Activated CD4-positive, alpha-beta T cell treated with anti-CD3 and anti-CD28 coated beads for 36 hours (primary cell): ENCODE data around the gene DTL. TPM values are rescaled to one million over a fixed set of nuclear protein-coding genes. Genes with fewer than 3 reads are reported as not detected.

ENCODE experiments used
- ATAC-seq: fragments of 200-7000 bp; cut with Tn5 transposase; one replicate; pipeline ENCODE4 v1.10.0; 2021; ENCODE audit warnings: mild to moderate bottlenecking, moderate library complexity
- CTCF ChIA-PET: fragments of 350-600 bp; sonication (Branson Sonifier 250); formaldehyde crosslinking; loops from one replicate; lab custom pipeline; 2021; ENCODE audit warnings: antibody characterized with exemption; lab: Charles Lee
- POLR2A ChIA-PET: fragments of 350-600 bp; sonication (Branson Sonifier 250); formaldehyde crosslinking; loops from one replicate; lab custom pipeline; 2021; ENCODE audit warnings: antibody characterized with exemption, inconsistent platforms; lab: Charles Lee
- DNase-seq: peaks from one replicate; pipeline ENCODE4 v3.0.0-alpha.2; 2020
- H3K27ac Mint-ChIP-seq: one replicate; pipeline ENCODE4 v1.8.0; 2021; ENCODE audit warnings: mixed read lengths
- H3K27me3 Mint-ChIP-seq: one replicate; pipeline ENCODE4 v1.8.0; 2021; ENCODE audit warnings: mixed read lengths
- H3K36me3 Mint-ChIP-seq: one replicate; pipeline ENCODE4 v1.8.0; 2021; ENCODE audit warnings: low read depth, mixed read lengths
- H3K4me1 Mint-ChIP-seq: one replicate; pipeline ENCODE4 v1.8.0; 2021; ENCODE audit warnings: mixed read lengths
- H3K4me3 Mint-ChIP-seq: one replicate; pipeline ENCODE4 v1.8.0; 2021; ENCODE audit warnings: mild to moderate bottlenecking, moderate library complexity, mixed read lengths
- H3K9me3 Mint-ChIP-seq: one replicate; pipeline ENCODE4 v1.8.0; 2021; ENCODE audit warnings: low read depth, mixed read lengths
- intact Hi-C, 2 experiments: fragments of 100-400 bp; cut with DNase I in 1 of 2; cut with micrococcal nuclease in 1 of 2; formaldehyde crosslinking; loops; one replicate each; pipeline versions ENCODE4 v1.14.2 to v1.15.1; 2022 to 2024; cut with DNase I, micrococcal nuclease
- total RNA-seq, 2 experiments: library from RNA; stranded (reverse); gene quantifications; one replicate each; pipeline ENCODE4 v1.2.3, GENCODE V29; 2021

Gene DTL
- total RNA-seq, 2 experiments from 2014 or later, result 82.1 to 114 TPM

DNA sequence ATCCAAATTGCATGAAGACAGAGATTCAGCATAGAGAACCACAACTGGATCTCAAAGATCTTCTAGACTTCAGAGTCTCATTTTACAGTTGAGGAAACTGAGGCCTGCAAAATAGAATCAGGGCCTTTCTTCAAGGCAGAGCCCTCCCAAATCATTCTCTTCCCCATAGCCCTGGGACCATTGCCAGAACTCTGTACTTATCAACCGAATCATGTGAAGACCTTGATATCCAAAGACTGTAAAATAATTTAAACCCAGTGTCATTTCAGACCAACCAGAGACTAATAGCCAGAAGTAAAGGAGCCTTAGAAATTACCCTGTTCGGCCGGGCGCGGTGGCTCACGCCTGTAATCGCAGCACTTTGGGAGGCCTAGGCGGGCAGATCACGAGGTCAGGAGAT, 90.1 kb downstream of the DTL start:
- ChIA-PET CTCF (interaction anchor here (1.3 kb wide), 1 partner anchor 330 kb away, joined by 5 read pairs; no protein-coding TSS in a partner anchor), POLR2A (interaction anchor here (0.7 kb wide), 1 partner anchor 987 kb away, joined by 4 read pairs; no protein-coding TSS in a partner anchor)
- Mint-ChIP-seq H3K27me3 (no peaks in the 10 kb centered on the region), H3K4me1 (peaks cover 11% of the 10 kb centered on the region), H3K4me3 (no peak overlapping the region), H3K36me3 (peaks cover 21% of the 10 kb centered on the region), H3K27ac (no peak overlapping the region), H3K9me3 (no peaks in the 10 kb centered on the region)
- DNase-seq, result no peak
- ATAC-seq, result no peak
- intact Hi-C loops, result no loop called here

DNA sequence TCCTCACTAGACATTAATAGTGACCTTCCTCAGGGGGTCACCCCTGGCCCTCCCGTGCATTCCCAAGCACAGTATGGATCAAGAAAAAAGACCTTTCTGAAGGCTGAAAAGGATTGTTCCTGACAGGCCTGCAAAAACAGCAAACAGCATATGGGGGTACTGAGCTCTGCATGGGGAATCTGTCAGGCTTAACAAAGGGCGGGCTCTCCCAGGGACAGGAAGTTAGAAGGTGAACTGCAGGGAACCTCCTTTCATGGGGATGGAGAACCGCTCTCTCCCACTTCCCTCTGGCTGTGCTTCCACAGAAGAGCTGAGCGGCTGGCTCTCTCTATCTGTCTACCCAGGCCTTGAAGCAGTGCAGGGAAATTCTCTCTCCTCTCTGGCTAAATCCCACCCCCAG, 91.7 kb downstream of the DTL start:
- no peak overlapping the region for H3K27ac Mint-ChIP-seq
- ChIA-PET CTCF (no interaction called here), POLR2A (no interaction called here)
- H3K27me3 Mint-ChIP-seq, result no peaks in the 10 kb centered on the region
- intact Hi-C loops, result no loop called here
- ATAC-seq, result no peak
- no peak for DNase-seq
- no peak overlapping the region for H3K4me3 Mint-ChIP-seq
- peaks cover 6% of the 10 kb centered on the region for H3K4me1 Mint-ChIP-seq
- H3K9me3 Mint-ChIP-seq, result no peaks in the 10 kb centered on the region
- H3K36me3 Mint-ChIP-seq, result peaks cover 20% of the 10 kb centered on the region

DNA sequence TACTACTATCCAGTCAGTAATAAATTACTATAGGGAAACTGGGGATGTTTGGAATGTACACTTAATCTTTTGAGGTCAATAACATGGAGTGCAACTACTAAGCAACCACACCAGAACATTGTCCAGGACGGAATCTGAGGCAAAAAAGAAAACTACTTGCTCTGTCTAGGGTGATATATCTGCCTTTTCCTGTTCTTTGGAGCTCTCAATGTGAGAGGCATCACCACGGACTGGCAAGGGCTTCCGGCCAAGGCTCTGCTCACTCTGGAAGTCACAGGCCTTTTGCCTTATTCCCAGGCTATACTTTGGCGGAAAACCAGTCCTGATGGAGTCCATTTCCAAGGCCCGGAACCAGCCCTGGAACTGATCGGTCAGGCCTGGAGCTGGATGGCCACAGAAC, 94.2 kb downstream of the DTL start:
- H3K4me3 Mint-ChIP-seq, result no peak overlapping the region
- peaks cover 5% of the 10 kb centered on the region for H3K4me1 Mint-ChIP-seq
- POLR2A ChIA-PET, result no interaction called here
- DNase-seq, result no peak
- no peak overlapping the region for H3K27ac Mint-ChIP-seq
- CTCF ChIA-PET, result interaction anchor here (0.6 kb wide), 1 partner anchor 23 kb away, joined by 3 read pairs; no protein-coding TSS in a partner anchor
- ATAC-seq, result no peak
- intact Hi-C loops, result no loop called here
- H3K27me3 Mint-ChIP-seq, result no peaks in the 10 kb centered on the region
- peaks cover 36% of the 10 kb centered on the region for H3K36me3 Mint-ChIP-seq
- peaks cover 4% of the 10 kb centered on the region for H3K9me3 Mint-ChIP-seq

DNA sequence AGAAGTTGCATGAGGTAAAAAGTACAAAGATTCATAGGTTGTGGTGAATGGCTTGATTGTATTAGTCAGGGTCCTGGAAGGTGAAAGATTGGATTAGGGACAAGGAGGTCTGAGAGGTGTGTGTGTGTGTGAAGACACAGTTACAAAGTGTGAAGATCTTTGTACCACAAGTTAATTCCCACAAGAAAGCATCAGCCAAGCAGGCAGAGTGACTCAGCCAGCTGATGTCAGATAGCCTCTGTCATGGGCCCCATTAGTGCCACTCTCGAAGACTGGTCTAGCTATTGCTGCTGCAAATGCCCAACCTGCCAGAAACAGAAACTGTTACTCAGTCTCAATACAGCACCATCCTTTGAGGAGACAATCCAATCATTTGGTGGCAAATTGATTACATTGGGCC, 96.5 kb downstream of the DTL start:
- DNase-seq (peak; percentile 34), ATAC-seq (peak; percentile 70)
- POLR2A ChIA-PET, result no interaction called here
- peaks cover 33% of the 10 kb centered on the region for H3K36me3 Mint-ChIP-seq
- intact Hi-C loops, result no loop called here
- CTCF ChIA-PET, result interaction anchor here (0.7 kb wide), 1 partner anchor 32 kb away, joined by 4 read pairs; no protein-coding TSS in a partner anchor
- no peak overlapping the region for H3K4me3 Mint-ChIP-seq
- no peak overlapping the region for H3K27ac Mint-ChIP-seq
- no peaks in the 10 kb centered on the region for H3K27me3 Mint-ChIP-seq
- peaks cover 4% of the 10 kb centered on the region for H3K9me3 Mint-ChIP-seq
- H3K4me1 Mint-ChIP-seq, result peaks cover 3% of the 10 kb centered on the region

DNA sequence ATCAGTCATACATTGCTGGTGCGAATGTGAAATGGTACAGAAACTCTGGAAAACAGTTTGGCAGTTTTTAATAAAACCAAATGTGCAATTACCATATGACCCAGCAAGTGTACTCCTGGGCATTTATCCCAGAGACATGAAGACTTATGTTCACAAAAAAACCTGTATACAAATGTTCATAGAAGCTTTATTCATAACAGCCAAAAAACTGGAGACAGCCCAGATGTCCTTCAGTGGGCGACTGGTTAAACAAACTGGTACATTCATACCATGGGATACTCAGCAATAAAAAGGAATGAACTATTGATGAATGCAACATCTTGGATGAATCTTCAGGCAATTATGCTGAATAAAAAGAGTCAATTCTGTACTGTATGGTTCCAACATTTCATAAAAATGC, 97.8 kb downstream of the DTL start:
- DNase-seq (no peak), ATAC-seq (no peak)
- ChIA-PET POLR2A (interaction anchor here (0.7 kb wide), 1 partner anchor 20 kb away, joined by 5 read pairs; no protein-coding TSS in a partner anchor), CTCF (interaction anchor here (0.6 kb wide), 1 partner anchor 73 kb away, joined by 4 read pairs; no protein-coding TSS in a partner anchor)
- Mint-ChIP-seq H3K27me3 (no peaks in the 10 kb centered on the region), H3K9me3 (peaks cover 4% of the 10 kb centered on the region), H3K4me1 (peaks cover 3% of the 10 kb centered on the region), H3K27ac (no peak overlapping the region), H3K4me3 (no peak overlapping the region), H3K36me3 (peaks cover 33% of the 10 kb centered on the region)
- intact Hi-C loops, result no loop called here

DNA sequence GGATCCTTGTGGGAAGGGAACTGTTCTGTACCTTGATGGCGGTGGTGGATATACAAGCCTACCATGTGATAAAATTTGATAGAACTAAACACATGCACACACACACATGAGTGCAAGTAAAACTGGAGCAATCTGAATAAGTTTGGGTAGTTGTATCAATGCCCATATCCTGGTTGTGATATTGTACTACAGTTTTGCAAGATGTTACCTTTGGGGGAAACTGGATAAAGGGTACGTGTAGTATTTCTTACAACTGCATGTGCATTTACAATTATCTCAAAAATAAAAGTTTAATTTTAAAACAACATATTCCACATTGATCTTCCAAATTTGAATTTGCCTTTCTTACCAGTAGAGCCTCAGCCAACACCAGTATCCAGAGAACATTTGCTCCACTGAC, 99.6 kb downstream of the DTL start:
- no peak overlapping the region for H3K27ac Mint-ChIP-seq
- no peaks in the 10 kb centered on the region for H3K27me3 Mint-ChIP-seq
- H3K36me3 Mint-ChIP-seq, result peaks cover 26% of the 10 kb centered on the region
- no peak overlapping the region for H3K4me3 Mint-ChIP-seq
- ChIA-PET POLR2A (no interaction called here), CTCF (no interaction called here)
- H3K9me3 Mint-ChIP-seq, result peaks cover 4% of the 10 kb centered on the region
- DNase-seq (no peak), ATAC-seq (no peak)
- H3K4me1 Mint-ChIP-seq, result peaks cover 3% of the 10 kb centered on the region
- intact Hi-C loops, result no loop called here

DNA sequence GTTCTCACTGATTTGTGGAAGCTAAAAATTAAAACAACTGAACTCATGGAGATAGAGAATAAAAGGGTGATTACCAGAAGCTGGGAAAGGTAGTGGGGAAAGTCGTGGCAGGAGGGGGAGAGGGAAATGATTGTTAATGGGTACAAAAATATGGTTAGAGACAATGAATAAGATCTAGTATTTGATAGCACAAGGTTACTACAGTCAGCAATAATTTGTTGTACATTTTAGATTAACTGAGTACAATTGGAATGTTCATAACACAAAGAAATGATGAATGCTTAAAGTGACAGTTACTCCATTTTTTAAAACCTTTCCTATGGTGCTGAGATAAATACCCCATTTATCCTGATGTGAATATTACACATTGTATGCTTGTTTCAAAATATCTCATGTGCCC, 102.3 kb downstream of the DTL start:
- Mint-ChIP-seq H3K27ac (no peak overlapping the region), H3K4me1 (no peaks in the 10 kb centered on the region), H3K27me3 (no peaks in the 10 kb centered on the region), H3K4me3 (no peak overlapping the region), H3K36me3 (peaks cover 18% of the 10 kb centered on the region), H3K9me3 (peaks cover 4% of the 10 kb centered on the region)
- DNase-seq (no peak), ATAC-seq (no peak)
- intact Hi-C loops, result no loop called here
- CTCF ChIA-PET, result no interaction called here
- POLR2A ChIA-PET, result no interaction called here

DNA sequence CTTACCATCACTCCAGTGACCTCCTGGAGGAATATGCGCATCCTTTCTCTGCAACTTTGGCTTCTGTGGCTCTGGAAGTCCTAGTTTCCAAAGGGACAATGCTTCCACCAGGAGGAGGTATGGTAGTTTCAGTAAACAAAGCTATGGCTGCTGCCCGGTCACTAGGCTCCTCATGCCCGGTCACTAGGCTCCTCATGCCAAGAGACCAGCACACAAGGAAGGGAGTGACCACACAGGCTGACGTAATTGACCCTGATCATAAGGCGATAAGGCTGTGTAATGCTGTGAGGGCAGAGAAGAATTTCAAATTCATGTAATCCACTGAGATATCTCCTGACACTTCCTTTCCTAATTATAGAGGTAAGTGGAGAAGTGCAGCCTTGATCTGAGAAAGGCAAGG, 102.9 kb downstream of the DTL start:
- ChIA-PET POLR2A (no interaction called here), CTCF (no interaction called here)
- Mint-ChIP-seq H3K27me3 (no peaks in the 10 kb centered on the region), H3K9me3 (peaks cover 4% of the 10 kb centered on the region), H3K36me3 (peaks cover 15% of the 10 kb centered on the region), H3K27ac (no peak overlapping the region), H3K4me1 (no peaks in the 10 kb centered on the region), H3K4me3 (no peak overlapping the region)
- intact Hi-C loops, result no loop called here
- ATAC-seq, result no peak
- DNase-seq, result no peak

DNA sequence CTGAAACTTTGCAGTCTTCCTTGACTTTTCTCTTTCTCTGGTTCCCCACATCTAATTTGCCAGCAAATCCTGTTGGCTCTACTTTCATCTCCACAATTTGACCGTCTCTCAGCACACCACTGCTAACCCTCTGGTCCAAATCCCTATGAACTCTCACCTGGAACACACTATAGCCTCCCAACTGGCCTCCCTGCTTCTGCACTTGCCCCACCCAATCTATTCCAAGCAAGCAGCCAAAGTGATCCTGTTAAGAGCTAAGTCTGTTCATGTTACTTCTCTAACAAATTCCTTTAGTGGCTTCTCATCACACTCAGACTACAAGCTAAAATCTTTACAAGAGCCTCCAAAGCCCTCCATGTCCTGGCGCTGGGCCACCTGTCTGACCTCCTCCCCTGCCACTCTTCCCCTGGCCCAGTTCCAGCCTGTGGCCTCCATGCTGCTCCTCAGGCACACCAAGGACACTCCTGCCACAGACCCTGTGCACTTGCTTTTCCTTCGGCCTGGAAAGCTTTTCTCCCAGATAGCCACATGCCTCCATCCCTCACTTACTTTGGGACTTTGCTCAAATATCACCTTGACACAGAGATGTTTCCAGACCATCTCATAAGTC, 104.1 kb downstream of the DTL start:
- no peak for DNase-seq
- Mint-ChIP-seq H3K36me3 (peaks cover 9% of the 10 kb centered on the region), H3K4me1 (no peaks in the 10 kb centered on the region), H3K4me3 (no peak overlapping the region), H3K9me3 (peaks cover 2% of the 10 kb centered on the region), H3K27ac (no peak overlapping the region), H3K27me3 (no peaks in the 10 kb centered on the region)
- intact Hi-C loops, result no loop called here
- ATAC-seq, result no peak
- ChIA-PET POLR2A (no interaction called here), CTCF (interaction anchor here (0.6 kb wide), 1 partner anchor 23 kb away, joined by 3 read pairs; no protein-coding TSS in a partner anchor)

DNA sequence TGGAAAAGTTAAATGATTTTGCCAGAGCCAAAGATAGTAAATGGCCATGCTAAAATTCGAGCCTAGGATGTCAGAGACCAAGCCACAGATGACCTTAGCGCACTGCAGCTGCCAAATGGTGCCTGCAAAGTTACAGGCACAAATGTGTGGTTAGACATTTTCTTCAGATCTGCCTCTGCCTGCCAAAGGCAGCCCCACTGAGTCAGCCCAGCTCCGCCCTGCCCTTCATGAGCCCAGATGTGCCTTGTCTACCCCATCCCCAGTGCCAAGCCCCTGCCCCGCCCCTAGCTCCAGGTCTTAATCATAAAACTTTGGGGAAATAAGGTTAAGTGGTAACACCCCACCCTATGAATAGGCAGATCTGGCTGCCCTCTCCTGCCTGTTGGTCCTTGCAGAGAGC, 105.9 kb downstream of the DTL start:
- Mint-ChIP-seq H3K27me3 (no peaks in the 10 kb centered on the region), H3K27ac (no peak overlapping the region), H3K9me3 (no peaks in the 10 kb centered on the region), H3K4me1 (no peaks in the 10 kb centered on the region), H3K36me3 (peaks cover 8% of the 10 kb centered on the region), H3K4me3 (no peak overlapping the region)
- CTCF ChIA-PET, result no interaction called here
- intact Hi-C loops, result no loop called here
- no peak for ATAC-seq
- POLR2A ChIA-PET, result no interaction called here
- no peak for DNase-seq

DNA sequence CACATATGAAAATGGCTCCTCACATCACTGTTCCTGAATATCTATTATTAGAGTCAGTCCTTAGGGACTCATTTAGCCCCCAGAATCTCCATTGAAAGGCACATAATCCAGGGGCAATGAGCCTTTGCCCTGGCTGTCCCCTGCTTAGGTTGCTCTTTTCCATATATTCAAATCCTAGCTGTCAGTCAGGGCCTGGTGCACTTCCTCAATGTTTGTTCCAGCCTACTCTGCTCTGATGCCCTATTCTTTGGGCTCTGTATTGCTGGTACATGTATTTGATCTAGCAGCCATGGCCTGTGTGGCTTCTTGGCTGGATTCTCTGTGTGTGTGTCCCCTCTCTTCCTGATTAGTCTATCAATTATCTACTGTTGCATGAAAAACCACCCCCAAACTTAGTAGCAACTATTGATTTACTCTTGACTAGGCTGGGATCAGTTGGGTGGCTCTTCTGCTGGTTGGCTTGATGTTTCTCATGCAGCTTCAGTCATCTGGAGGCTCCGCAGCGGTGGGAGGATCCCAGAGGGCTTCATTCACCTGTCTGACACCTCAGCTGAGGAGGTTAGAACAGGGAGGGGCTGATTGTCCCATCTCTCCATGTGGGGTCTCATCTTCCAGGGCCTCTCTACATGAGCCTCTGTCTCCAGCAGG, 107.5 kb downstream of the DTL start:
- no peaks in the 10 kb centered on the region for H3K27me3 Mint-ChIP-seq
- H3K36me3 Mint-ChIP-seq, result peaks cover 8% of the 10 kb centered on the region
- no peaks in the 10 kb centered on the region for H3K9me3 Mint-ChIP-seq
- no peak overlapping the region for H3K4me3 Mint-ChIP-seq
- CTCF ChIA-PET, result interaction anchor here (0.9 kb wide), 1 partner anchor 10 kb away, joined by 4 read pairs; no protein-coding TSS in a partner anchor
- POLR2A ChIA-PET, result no interaction called here
- no peaks in the 10 kb centered on the region for H3K4me1 Mint-ChIP-seq
- intact Hi-C loops, result no loop called here
- DNase-seq (no peak), ATAC-seq (no peak)
- H3K27ac Mint-ChIP-seq, result no peak overlapping the region

DNA sequence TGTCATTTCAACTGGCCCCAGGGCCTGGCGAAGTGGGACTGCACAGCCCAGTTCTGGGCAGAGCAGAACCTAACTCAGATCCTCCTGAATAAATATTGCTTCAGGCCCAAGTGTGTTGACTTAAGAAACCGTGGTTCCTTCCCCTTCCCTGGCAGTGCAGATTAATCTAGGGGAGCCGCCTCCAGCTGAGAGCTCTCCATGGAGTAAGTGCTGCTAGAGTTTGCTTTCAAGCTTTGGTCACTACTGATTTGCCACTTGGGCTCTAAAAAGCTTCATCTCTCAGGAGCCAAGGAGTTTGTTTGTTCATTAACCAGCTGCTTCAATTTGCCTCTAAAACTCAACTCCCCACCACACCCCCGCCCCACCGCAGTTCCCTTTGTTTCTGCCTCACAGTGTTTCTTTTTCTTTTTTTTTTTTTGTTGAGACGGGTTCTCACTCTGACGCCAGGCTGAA, 112.1 kb downstream of the DTL start:
- DNase-seq (no peak), ATAC-seq (no peak)
- Mint-ChIP-seq H3K27me3 (no peaks in the 10 kb centered on the region), H3K36me3 (peaks cover 4% of the 10 kb centered on the region), H3K4me3 (no peak overlapping the region), H3K9me3 (no peaks in the 10 kb centered on the region), H3K27ac (no peak overlapping the region), H3K4me1 (no peaks in the 10 kb centered on the region)
- ChIA-PET POLR2A (no interaction called here), CTCF (no interaction called here)
- intact Hi-C loops, result no loop called here
